Measurements from ENCODE around the gene AIP.

The AIP gene
- 74.7 reads per million, percentile 77 among the genes with 10 or more reads in this experiment for total RNA-seq

- DNase-seq: peak; percentile 98
These were observed at the start of gene AIP for GRCh38 chr11:67482827-67483798. AIP (plus strand) TSS chr11:67483026; CDS start chr11:67483159, 133 bp downstream.

DNA sequence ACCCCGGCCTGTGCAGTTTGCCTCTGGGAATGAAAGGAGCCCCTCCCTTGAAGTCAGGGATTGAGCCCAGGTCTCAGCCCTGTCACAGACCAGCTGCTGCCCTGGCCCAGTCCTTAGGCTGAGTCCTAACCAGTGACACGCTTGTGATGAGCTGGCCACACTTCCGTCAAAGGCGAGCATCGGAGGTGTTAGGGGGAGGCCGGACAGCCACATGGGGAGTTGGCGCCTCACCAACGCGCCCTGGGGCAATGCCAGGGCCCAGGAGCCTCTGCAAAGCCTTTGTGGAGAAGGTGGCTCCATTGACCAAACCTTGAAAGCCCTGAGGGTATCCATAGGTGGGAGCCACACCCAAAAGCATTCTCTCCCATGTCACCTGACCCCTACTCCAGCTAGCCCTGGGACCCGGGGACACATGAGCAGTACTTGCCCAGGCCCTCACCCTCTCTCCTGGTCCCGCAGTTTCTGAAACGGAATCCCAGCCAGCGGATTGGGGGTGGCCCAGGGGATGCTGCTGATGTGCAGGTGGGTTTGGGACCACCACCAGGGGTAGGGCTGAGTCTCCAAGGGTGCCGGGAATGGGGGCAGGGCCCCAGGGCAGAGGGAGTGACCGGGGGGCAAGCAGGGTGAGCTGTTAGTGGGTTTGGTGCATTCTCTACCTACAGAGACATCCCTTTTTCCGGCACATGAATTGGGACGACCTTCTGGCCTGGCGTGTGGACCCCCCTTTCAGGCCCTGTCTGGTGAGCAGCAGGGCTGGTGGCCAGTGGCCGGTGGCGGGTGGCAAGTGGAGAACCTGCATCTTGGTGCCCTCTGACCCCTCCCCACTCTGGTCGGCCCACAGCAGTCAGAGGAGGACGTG, 49.1 kb upstream of the AIP start:
- DNase-seq: no peak

DNA sequence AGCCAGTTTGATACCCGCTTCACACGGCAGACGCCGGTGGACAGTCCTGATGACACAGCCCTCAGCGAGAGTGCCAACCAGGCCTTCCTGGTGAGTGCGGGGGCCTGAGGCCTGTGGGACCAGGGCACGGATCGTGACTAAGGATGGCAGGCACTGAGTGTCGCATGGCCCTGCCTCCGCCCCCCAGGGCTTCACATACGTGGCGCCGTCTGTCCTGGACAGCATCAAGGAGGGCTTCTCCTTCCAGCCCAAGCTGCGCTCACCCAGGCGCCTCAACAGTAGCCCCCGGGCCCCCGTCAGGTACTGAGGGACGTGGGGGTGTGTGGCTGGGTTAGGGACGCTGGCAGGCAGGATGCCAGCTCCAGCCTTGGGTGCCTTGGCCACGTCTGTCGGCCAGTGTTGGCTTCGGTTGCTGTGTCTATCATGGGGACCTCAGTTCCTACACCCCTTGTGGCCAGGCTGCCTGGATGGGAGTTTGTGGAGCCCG, 48.4 kb upstream of the AIP start:
- DNase-seq: no peak

DNA sequence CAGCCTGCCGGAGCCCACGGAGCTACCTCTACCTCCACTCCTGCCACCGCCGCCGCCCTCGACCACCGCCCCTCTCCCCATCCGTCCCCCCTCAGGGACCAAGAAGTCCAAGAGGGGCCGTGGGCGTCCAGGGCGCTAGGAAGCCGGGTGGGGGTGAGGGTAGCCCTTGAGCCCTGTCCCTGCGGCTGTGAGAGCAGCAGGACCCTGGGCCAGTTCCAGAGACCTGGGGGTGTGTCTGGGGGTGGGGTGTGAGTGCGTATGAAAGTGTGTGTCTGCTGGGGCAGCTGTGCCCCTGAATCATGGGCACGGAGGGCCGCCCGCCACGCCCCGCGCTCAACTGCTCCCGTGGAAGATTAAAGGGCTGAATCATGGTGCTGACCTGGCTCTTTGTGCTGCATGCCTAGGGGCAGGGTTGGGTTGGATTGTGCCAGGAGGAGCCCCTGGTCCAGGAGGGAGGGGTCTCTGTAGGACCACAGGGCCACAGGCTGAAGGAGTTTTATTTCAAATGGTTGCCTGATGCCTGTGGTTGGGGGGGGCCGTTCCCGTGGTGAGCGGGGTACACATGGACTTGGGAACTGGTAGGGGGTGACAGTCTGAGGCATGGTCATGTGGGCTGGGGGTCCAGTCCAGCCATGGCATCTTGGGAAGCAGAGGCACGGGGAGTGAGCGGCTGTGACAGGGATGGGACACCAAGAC, 47.6 kb upstream of the AIP start:
- no peak for DNase-seq

DNA sequence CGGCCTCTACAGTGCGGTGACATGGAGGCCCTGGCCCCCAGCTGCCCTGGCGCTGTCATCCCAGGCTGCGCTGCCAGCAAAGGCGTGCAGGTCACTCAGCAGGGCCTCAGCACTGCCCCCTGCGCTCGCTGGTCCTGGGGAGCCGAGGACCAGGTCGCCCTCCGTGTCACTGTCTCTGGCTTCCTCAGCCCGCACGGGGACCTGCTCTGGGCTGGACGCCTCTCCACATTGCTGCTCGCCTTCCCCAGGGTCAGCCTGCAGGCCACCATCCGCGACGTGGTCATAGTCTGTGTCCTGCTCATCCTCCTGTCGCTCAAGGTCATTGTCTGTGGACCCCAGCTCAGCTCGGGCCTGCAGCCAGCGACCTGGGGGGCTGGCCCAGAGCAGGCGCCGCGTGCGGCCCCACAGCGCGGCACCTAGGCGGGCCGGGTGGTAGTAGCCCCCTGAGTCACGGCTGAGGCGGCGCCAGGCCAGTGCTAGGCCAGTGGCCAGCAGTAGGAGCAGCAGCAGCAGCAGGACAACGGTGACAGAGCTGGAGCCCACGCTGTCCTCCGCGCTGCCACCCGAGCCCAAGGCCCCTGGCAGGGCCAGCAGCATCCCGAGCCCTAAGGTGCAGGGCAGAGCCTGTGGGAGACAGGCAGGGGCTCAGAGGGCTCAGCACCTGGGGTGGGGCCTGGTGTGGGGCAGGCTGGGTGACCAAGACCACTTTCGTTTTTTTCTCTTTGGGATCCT, 46.9 kb upstream of the AIP start:
- no peak for DNase-seq

- no peak for DNase-seq
These were observed 46.3 kb upstream of the AIP start for GRCh38 chr11:67436459-67437081.

- peak; percentile 71 for DNase-seq
These were observed 45.6 kb upstream of the AIP start, which contains the start of gene PTPRCAP for GRCh38 chr11:67437082-67437808. PTPRCAP (minus strand) TSS chr11:67437682; CDS start chr11:67437619, 63 bp downstream.

DNA sequence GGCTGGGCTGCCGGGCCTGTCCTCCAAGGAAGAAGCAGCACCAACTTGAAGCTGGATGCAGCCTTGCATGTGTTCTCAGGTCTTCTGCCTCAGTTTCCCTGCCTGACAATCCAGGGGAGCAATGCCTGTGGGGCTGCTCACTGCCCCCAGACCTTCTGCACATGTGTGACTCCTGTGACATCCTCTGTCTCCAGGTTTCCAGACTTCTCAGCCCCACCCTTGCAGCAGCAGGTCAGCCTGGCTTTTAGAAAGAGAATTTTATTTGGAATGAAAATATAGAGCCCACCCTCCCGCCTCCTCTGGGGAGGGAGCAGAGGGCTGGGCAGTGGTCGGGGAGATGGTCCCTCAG, 45.0 kb upstream of the AIP start:
- no peak for DNase-seq

DNA sequence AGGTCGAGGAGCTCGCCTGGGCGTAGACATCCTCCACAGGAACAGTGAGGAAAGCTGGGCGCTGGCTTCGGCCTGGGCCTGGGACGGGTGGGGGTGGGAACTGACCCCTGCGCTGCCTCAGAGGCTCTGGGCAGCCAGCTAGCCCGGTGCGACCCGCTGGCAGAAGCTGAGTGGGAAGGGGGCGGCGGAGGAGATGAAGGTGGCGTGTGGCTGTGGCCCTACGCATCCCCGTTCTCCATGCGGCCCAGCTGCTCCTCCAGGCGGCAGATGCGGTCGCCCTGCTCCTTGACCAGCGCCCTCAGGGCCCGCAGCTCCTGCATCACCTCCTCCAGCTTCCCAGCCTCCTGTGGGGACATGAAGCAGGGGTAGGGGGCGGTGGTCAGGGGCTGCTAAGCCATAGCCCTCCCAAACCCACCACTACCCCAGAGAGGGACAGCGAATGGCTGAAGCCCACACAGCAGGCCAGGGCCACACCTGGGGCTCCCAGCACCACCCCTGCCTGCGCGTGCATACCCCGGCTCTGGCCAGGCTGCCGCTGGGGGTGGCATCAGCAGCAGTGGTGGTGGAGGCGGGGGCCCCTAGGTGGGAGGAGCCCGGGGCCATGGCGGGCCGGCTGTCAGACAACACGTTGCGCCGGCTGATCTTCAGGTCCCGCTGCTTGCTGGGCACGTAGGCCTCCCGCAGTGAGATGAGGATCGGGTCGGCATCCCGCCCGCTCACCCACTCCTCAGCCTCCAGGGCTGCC, 44.5 kb upstream of the AIP start:
- DNase-seq: peak; percentile 71

DNA sequence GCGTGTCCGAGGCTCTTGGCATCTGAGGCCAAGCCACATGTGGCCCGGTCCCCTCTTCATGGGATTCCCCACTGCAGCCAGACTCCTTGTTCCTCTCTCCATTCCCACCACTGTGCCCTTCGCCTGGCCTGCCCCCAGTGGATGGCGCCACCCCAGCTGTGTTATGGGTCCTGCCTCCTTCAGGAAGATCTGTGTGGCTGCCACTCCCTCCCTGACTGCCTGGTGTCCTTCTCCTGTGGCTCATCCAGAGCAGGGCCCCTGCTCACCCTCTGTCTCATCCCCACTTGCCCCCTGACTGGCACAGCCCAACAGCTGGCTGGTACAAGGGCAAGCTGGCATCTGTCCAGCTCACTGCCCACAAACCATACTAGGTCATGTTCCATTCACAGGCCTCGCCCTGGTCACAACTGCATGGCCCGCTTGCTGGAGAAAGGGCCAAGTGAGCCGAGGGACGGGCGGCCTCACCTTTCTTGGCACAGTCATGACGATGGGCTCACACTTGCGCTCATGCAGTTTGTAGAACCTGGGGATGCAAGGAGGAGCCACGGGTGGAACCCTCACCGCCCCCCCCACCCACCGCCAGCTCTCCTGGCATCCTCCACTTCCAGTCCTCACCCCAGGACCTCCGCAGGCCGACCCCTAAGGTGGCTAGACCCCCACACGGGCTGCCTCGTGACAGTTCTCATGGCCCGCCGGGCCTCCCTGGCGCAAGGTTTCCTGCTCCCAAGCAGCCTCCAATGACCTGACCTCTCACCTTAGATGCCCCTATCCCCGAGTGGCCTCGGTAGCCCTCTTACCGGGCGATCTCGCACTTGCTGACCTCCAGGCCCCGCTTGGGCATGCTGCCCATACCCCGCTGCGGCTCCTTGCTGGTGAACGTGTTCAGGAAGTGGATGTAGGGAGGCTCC, 43.3 kb upstream of the AIP start:
- no peak for DNase-seq

DNA sequence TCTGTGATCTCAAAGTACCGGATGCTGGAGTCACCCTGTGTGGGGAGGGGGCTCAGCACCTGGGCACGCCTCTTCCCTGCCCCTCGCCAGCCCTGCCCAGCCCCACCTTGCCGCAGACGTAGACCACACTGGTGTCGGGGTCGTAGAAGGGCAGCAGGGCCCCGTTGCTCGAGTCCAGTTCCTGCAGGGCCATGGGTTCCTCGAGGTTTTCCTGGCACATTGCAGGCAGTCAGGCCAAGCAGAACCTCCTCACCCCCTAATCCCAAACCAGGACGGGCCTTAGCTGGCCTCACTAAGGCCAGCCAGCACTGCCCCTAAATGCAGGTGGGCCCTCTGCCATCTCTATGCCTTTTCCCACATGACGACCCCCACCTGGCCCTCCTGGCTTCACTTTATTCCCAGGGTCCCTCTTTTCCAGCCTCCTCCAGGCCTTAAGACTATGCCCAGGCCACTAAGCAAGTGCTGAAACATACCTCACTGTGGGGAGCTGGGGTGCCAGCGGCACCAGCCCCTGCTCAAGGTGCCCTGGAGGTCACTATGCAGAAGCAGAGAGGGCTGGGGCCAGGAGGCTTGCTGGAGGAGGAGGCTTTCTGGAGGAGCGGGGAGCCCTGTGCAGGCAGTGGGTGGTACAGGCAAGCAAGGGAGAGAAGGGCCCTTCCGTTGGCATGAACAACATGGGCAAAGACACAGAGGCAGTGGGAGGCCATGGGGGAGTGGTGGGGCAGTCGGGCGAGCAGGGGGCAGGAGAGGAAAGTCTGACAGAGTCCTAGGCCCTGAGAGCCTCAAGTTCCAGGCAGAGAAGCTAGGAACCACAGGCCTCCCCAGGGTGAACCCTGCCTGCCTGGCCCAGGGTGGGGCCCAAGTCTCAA, 42.4 kb upstream of the AIP start:
- no peak for DNase-seq

DNA sequence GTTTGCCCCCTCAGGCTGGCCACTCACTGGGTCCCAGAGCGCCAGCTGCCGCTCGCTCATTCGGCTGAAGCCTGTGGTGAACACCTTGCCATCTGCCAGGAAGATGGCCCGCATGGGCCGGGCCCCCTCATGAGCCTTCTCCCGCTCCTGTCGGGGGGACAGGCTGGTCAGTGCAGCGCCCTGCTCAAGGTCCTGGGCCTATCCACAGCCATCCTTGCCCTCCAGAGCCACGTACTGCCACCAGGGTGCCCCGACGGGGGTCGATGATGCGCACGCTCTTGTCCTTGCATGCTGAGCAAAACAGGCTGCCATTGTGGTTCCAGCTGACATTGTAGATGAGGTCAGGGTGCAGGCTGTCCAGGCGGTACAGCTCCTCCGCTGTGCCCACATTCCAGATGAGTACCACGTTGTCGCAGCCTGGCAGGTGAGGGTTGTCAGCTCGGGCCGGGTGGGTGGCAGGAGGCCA, 41.7 kb upstream of the AIP start:
- DNase-seq: no peak

DNA sequence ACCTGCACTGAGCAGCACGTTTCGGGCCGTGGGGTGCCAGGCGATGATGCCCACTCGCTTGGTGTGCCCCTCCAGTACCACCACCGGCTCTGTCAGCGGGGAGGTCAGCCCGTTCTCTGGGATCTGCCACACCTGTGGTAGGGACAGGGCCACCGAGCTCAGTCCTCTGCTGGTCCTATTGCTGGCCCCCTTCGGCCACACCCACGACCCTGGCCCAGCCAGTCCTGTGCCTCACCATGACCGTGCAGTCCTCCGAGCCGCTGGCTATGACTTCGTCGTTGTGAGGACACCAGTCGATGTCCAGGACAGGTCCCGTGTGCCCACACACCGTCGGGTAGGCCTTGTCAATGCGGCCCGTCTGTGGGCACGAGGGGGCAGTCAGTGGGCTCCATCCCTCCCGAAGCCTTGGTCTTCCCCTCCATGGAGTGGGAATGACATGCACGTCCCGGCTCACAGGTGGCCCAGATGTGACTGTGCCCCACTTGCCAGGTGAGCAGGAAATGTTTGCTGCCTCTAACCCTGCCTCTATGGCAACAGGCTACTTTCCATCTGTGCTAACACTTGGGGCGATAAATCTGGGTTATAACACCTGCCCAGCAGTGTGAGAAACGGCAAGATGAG, 41.0 kb upstream of the AIP start:
- no peak for DNase-seq

DNA sequence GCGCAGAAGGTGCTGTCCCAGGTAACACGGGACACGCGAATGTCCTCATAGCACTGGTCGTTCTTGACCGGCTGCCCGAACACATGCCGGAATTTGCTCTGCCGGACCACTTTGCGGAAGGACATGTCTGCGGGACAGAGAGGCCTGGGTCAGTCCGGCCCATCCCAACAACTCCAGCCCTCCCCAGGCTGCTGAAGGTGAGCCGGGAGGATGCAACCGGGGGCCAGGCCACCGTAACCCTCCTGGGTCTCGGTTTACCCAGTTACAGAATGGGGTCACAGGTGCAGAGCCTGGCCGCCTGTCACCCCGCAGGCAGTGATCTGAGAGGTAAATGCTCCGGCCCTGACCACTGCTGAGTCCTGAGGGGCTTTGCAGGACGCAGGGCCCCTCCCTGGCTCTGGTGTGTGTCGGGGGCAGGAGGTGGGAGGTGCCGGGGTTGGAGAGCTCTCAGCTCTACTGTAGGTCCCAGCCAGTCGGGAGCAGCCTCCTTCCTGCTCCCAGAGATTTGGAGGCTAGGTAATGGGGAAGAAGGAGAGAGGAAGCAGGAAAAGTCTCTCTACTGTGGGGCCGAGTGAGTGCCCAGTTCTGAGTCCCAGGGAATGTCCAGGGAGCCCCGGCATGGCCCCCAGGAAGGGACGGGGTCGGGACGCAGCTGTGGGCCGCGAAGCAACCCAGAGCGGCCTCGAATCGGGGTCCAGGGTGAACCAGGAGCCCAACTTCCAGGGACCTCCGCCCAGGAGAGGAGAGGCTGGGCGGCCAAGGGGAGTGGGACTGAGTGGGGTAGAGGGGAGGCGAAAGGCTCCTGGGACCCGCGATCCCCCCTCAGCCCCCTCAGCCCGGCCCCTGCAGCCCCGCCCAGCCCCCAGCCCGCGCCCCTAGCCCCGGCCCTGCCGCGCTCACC, 40.1 kb upstream of the AIP start:
- no peak for DNase-seq

DNA sequence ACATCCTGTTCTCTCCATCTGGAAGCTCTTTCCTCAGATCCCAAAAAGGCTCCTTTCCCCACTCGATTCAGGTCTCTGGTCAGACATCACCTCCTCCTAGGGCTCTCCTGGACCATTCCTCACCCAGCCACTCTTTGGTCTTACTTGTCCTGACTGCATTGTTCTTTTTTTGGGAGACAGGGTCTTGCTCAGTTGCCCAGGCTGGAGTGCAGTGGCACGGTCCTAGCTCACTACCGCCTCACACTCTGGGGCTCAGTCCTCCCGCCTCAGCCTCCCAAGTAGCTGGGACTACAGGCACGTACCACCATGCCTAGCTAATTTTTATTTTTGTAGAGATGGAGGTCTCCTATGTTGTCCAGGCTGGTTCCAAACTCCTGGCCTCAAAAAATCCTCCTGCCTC, 37.3 kb upstream of the AIP start:
- DNase-seq: no peak

- no peak for DNase-seq
These were observed 34.6 kb upstream of the AIP start for GRCh38 chr11:67448220-67448609.

Data from effector CD4-positive, alpha-beta T cell (primary cell).